ENCODE data around the gene MARK3. TPM values are rescaled to one million over a fixed set of nuclear protein-coding genes. Genes with fewer than 3 reads are reported as not detected.

The MARK3 gene
- total and polyA plus RNA-seq, 2 of the 13 experiments (the other 11 are each of a cell fraction or from before 2014, with no cell fraction given) = 47.7 to 56.6 TPM

- H3K79me2 ChIP-seq (ENCODE audit: insufficient read depth, low read length) = no peaks in the 10 kb centered on the region
- no peak for FAIRE-seq
- BruUV-seq (replicated peaks) = no TSS peak
- in situ Hi-C loops (cut with HindIII; ENCODE audit: extremely low pct_ligation_motif_present, low pct_unique_long_range_greater_than_20kb) = no loop called here
- H3K36me3 ChIP-seq (replicated peaks in 1 of 2; ENCODE audit: control insufficient read depth in 1 of 2, insufficient read depth in 2 of 2, low read length in 2 of 2) = peaks cover 9 to 53% of the 10 kb centered on the region in 2 experiments
- WGBS (ENCODE audit: low lambda C conversion rate) = 71% methylated on average over 4 of the region's 4 CpGs
- ChIA-PET CTCF (ENCODE audit: low intra/inter-chr PET ratio, low total read pairs) (no interaction called here), POLR2A (no interaction called here)
- no peak for DNase-seq (ENCODE audit: low spot score)
- H3K4me1 ChIP-seq (ENCODE audit: insufficient read depth, low read length) = no peaks in the 10 kb centered on the region
- H2AFZ ChIP-seq (ENCODE audit: low read length) = no peak overlapping the region
- H3K27me3 ChIP-seq (ENCODE audit: control insufficient read depth in 1 of 2, insufficient read depth in 2 of 2, low read length in 2 of 2) = no peaks in the 10 kb centered on the region
- H3K9me3 ChIP-seq (ENCODE audit: low read length) = no peaks in the 10 kb centered on the region
- intact Hi-C loops (cut with micrococcal nuclease; ENCODE audit: unreplicated experiment) = no loop called here
- no peak overlapping the region for H3K27ac ChIP-seq (ENCODE audit: extremely low read length, insufficient read depth, low read length)
- H3K4me3 ChIP-seq (replicated peaks in 1 of 3; ENCODE audit: insufficient read depth in 1 of 3, low read depth in 2 of 3, low read length in 3 of 3) = no peak overlapping the region
- H3K9ac ChIP-seq (ENCODE audit: insufficient read depth, low read depth, low read length) = no peak overlapping the region
- ATAC-seq = no peak
- no peaks in the 10 kb centered on the region for H4K20me1 ChIP-seq (ENCODE audit: insufficient read depth, low read length)
- no peak overlapping the region for H3K4me2 ChIP-seq (ENCODE audit: low read depth, low read length)
- TF ChIP-seq HOXA5 (CRISPR knock-in tag; IDR thresholded peaks at IDR 0.05) (no peak), FOXK2 (IDR thresholded peaks at IDR 0.05) (no peak), PRDM4 (CRISPR knock-in tag; IDR thresholded peaks at IDR 0.05; ENCODE audit: borderline replicate concordance) (no peak), KLF15 (CRISPR knock-in tag; IDR thresholded peaks at IDR 0.05; ENCODE audit: borderline replicate concordance) (no peak), ZBTB21 (CRISPR knock-in tag; IDR thresholded peaks at IDR 0.05) (no peak), CCDC6 (CRISPR knock-in tag; IDR thresholded peaks at IDR 0.05) (no peak), NR2C2 (CRISPR knock-in tag; IDR thresholded peaks at IDR 0.05; ENCODE audit: borderline replicate concordance) (no peak), ZNF225 (CRISPR knock-in tag; IDR thresholded peaks at IDR 0.05) (no peak), ZBTB49 (CRISPR knock-in tag; IDR thresholded peaks at IDR 0.05; ENCODE audit: borderline replicate concordance) (no peak), REXO4 (CRISPR knock-in tag; IDR thresholded peaks at IDR 0.05; ENCODE audit: borderline replicate concordance) (no peak), ARID3A (IDR thresholded peaks at IDR 0.05; ENCODE audit: low read depth, low read length) (no peak), CBFB (CRISPR knock-in tag; IDR thresholded peaks at IDR 0.05) (no peak)
- TF ChIP-seq, protein P1, sequence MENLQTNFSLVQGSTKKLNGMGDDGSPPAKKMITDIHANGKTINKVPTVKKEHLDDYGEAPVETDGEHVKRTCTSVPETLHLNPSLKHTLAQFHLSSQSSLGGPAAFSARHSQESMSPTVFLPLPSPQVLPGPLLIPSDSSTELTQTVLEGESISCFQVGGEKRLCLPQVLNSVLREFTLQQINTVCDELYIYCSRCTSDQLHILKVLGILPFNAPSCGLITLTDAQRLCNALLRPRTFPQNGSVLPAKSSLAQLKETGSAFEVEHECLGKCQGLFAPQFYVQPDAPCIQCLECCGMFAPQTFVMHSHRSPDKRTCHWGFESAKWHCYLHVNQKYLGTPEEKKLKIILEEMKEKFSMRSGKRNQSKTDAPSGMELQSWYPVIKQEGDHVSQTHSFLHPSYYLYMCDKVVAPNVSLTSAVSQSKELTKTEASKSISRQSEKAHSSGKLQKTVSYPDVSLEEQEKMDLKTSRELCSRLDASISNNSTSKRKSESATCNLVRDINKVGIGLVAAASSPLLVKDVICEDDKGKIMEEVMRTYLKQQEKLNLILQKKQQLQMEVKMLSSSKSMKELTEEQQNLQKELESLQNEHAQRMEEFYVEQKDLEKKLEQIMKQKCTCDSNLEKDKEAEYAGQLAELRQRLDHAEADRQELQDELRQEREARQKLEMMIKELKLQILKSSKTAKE (CRISPR knock-in tag; IDR thresholded peaks at IDR 0.05; ENCODE audit: borderline replicate concordance) = no peak
- TF ChIP-seq, protein P2, sequence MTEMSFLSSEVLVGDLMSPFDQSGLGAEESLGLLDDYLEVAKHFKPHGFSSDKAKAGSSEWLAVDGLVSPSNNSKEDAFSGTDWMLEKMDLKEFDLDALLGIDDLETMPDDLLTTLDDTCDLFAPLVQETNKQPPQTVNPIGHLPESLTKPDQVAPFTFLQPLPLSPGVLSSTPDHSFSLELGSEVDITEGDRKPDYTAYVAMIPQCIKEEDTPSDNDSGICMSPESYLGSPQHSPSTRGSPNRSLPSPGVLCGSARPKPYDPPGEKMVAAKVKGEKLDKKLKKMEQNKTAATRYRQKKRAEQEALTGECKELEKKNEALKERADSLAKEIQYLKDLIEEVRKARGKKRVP (CRISPR knock-in tag; IDR thresholded peaks at IDR 0.05) = no peak
- TF ChIP-seq, protein P3, sequence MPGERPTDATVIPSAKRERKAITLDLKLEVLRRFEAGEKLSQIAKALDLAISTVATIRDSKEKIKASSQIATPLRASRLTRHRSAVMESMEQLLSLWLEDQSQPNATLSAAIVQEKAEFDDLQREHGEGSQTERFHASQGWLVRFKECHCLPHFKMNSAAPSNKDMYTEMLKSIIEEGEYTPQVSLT (CRISPR knock-in tag; IDR thresholded peaks at IDR 0.05; ENCODE audit: borderline replicate concordance, low read depth) = no peak
These were observed 77.9 kb downstream of the MARK3 start for GRCh38 chr14:103463149-103463548.
